ENCODE data around the gene CLMP.

DNA sequence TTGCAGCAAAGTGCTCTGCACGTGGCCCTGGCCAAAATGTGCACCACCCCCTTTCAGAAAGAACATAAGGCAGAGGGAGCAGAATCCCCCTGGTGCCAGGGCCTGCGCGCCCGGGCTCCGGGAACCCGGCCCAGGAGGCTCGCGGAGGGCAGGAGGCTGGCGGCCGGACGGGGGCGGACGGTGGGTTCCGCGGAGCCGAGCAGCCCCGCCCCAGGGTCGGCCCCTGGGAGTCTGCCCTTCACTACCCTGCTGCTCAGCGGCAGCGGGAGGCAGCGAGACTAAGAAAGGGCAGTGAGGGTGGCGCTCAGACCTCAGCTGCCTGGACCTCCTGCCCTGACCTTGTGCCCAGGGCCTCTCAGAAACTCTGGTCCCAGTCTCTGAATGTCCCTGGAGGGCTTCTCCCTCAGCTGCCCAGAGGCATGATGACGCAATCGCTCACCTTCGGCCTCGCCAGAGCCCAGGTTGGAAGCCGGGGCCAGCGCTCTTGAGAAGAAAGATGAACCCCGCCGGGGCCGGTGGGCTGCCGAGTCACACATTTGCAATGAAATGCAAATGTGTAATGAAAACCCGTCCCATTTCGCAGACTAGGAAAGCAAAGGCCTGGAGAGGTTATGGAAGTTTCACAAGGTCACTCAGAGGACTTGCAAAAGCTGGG lies 1.1 kb upstream of the CLMP start:
- TF ChIP-seq, protein P1, sequence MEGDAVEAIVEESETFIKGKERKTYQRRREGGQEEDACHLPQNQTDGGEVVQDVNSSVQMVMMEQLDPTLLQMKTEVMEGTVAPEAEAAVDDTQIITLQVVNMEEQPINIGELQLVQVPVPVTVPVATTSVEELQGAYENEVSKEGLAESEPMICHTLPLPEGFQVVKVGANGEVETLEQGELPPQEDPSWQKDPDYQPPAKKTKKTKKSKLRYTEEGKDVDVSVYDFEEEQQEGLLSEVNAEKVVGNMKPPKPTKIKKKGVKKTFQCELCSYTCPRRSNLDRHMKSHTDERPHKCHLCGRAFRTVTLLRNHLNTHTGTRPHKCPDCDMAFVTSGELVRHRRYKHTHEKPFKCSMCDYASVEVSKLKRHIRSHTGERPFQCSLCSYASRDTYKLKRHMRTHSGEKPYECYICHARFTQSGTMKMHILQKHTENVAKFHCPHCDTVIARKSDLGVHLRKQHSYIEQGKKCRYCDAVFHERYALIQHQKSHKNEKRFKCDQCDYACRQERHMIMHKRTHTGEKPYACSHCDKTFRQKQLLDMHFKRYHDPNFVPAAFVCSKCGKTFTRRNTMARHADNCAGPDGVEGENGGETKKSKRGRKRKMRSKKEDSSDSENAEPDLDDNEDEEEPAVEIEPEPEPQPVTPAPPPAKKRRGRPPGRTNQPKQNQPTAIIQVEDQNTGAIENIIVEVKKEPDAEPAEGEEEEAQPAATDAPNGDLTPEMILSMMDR (optimal IDR thresholded peaks at IDR 0.05 in 1 of 3, IDR thresholded peaks at IDR 0.05 in 1 of 3, conservative IDR thresholded peaks at IDR 0.05 in 1 of 3; ENCODE audit: extremely low read depth in 1 of 3, insufficient read depth in 2 of 3, low read length in 3 of 3): no peak
- no peak for TF ChIP-seq EZH2 (IDR thresholded peaks at IDR 0.05; ENCODE audit: low read length)

Data from keratinocyte (primary cell).